Upper lobe of left lung (tissue), 6 donors: Measurements from ENCODE around the gene ZNF556. TPM values are rescaled to one million over a fixed set of nuclear protein-coding genes. Genes with fewer than 3 reads are reported as not detected.

Experiments
- ATAC-seq, 2 donors: fragments of 200-7000 bp; cut with Tn5 transposase; one replicate each; pipeline ENCODE4 v1.9.1; 2022; ENCODE audit warnings: mild to moderate bottlenecking in 2 of 2, moderate library complexity in 2 of 2; ENCODE audit not compliant: low FRiP score in 2 of 2
- DNase-seq, 2 donors: peaks; one replicate each; pipeline ENCODE4 v3.0.0-alpha.2; 2019 to 2020
- H3K27ac ChIP-seq, 4 donors: fragments of 200-600 bp; sonication (generic); one replicate each; pipeline ENCODE4 v1.5.1; 2016 to 2019
- H3K27me3 ChIP-seq, 4 donors: fragments of 200-600 bp; sonication (generic); one replicate each; pipeline ENCODE4 v1.5.1; 2017 to 2019
- H3K36me3 ChIP-seq, 4 donors: fragments of 200-600 bp; sonication (generic); one replicate each; pipeline ENCODE4 v1.5.1; 2016 to 2019
- H3K4me1 ChIP-seq, 4 donors: fragments of 200-600 bp; sonication (generic); one replicate each; pipeline ENCODE4 v1.5.1; 2018 to 2019
- H3K4me3 ChIP-seq, 4 donors: fragments of 200-600 bp; sonication (generic); one replicate each; pipeline ENCODE4 v1.5.1; 2017 to 2019; ENCODE audit warnings: mild to moderate bottlenecking in 2 of 4, moderate library complexity in 1 of 4
- H3K9me3 ChIP-seq, 4 donors: fragments of 200-600 bp; sonication (generic); one replicate each; pipeline ENCODE4 v1.5.1; 2018 to 2019
- EP300 ChIP-seq, 4 donors: sonication (generic); formaldehyde crosslinking; IDR thresholded peaks; one replicate each; pipeline ENCODE4 v1.5.1; 2017; ENCODE audit warnings: antibody characterized with exemption in 4 of 4, control low read depth in 2 of 4
- POLR2A ChIP-seq, 4 donors: fragments of 450-650 bp; IDR thresholded peaks; one replicate each; pipeline ENCODE4 v1.5.1; 2016 to 2017; ENCODE audit warnings: antibody characterized with exemption in 4 of 4, mild to moderate bottlenecking in 2 of 4
- POLR2AphosphoS5 ChIP-seq, 2 donors: sonication (generic); formaldehyde crosslinking; IDR thresholded peaks; one replicate each; pipeline ENCODE4 v1.5.1; 2017; ENCODE audit warnings: antibody characterized with exemption in 2 of 2
- WGBS, 2 donors: methylation state at CpG; one replicate each; pipeline ENCODE4 v1.1.5; 2017 to 2018; 5-methylcytosine and 5-hydroxymethylcytosine counted together
- total RNA-seq, 6 donors: library from RNA; depleted of rRNA in 4 of 6; stranded (reverse); fragments of >200 nt in 4 of 6; gene quantifications; one replicate each; pipeline versions ENCODE4 v1.1.0 to v1.2.1, GENCODE V29; 2016 to 2021
- TF ChIP-seq, protein P1 (sequence below), 6 experiments: fragments of 450-650 bp in 4 of 6; fragments of 200-600 bp in 2 of 6; sonication (generic) in 2 of 6; IDR thresholded peaks; one replicate each; pipeline ENCODE4 v1.5.1; 2016 to 2019; ENCODE audit warnings: antibody characterized with exemption in 6 of 6
- donor health status: DM: no; HTN: no; CAD: no; lungs with moderate emphysema.
- donor health status: DM: no; HTN: yes; CAD: no; lungs with severe emphysema.

The ZNF556 gene
- total RNA-seq, 6 donors from 2014 or later: not detected

DNA sequence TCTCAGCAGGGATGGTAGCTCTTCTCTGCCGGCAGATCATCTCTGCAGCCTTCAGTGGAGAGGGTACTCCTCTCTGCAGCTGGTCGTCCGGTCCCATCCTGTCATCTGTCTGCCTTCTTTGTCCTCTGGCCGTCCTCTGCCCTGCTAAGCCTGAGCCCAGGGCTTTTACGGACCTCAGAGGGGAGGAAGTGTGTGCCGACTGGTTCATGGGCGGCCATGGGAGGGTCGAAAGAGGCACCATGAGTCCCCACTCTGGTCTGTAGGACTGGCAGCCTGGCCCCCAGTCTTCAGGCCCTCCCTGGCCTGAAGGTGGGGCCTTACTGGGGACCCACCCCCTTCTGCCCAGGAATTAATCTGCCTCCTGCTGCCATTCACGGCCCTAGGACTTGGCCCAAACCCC lies 43.5 kb upstream of the ZNF556 start:
- 81 to 96% methylated on average over 7 to 9 of the region's 9 CpGs for WGBS, 2 donors
- TF ChIP-seq, protein P1, sequence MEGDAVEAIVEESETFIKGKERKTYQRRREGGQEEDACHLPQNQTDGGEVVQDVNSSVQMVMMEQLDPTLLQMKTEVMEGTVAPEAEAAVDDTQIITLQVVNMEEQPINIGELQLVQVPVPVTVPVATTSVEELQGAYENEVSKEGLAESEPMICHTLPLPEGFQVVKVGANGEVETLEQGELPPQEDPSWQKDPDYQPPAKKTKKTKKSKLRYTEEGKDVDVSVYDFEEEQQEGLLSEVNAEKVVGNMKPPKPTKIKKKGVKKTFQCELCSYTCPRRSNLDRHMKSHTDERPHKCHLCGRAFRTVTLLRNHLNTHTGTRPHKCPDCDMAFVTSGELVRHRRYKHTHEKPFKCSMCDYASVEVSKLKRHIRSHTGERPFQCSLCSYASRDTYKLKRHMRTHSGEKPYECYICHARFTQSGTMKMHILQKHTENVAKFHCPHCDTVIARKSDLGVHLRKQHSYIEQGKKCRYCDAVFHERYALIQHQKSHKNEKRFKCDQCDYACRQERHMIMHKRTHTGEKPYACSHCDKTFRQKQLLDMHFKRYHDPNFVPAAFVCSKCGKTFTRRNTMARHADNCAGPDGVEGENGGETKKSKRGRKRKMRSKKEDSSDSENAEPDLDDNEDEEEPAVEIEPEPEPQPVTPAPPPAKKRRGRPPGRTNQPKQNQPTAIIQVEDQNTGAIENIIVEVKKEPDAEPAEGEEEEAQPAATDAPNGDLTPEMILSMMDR (IDR thresholded peaks at IDR 0.05): no peak
- TF ChIP-seq POLR2AphosphoS5 (IDR thresholded peaks at IDR 0.05) (no peak), EP300 (IDR thresholded peaks at IDR 0.05) (no peak), POLR2A (IDR thresholded peaks at IDR 0.05) (no peak)

DNA sequence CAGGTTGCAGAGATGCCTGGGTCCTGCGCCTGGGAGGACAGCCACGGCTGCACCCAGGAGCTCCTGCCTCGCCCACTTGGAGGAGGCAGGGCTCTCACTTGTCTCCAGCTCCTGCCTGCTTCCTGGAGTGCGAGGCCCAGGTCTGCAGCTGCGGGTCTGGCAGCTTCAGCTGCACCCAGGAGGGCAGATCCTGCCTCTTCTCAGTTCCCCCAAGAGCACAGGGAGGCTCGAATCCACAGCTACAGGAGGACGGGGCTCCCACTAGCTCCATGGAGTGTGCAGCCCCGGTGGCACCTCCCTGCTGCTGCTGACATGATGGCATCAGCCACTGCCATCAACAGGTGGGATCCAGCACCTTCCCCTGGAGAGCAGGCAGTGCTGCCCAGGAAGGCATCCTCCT lies 43.0 kb upstream of the ZNF556 start:
- 75 to 100% methylated on average over 3 to 6 of the region's 8 CpGs for WGBS, 2 donors
- Histone ChIP-seq H3K27me3 (no peaks in the 10 kb centered on the region), H3K27ac (no peak overlapping the region), H3K36me3 (peaks cover 0 to 31% (median 9%) of the 10 kb centered on the region in 4 donors), H3K9me3 (peaks cover 0 to 4% (median 0%) of the 10 kb centered on the region in 4 donors), H3K4me1 (peaks cover 7 to 20% (median 9%) of the 10 kb centered on the region in 4 donors), H3K4me3 (no peak overlapping the region)
- ATAC-seq: no peak
- no peak for TF ChIP-seq POLR2AphosphoS5 (IDR thresholded peaks at IDR 0.05)
- TF ChIP-seq POLR2A (IDR thresholded peaks at IDR 0.05): no peak
- TF ChIP-seq EP300 (IDR thresholded peaks at IDR 0.05): no peak
- TF ChIP-seq, protein P1 (IDR thresholded peaks at IDR 0.05): no peak
- DNase-seq: peak in 1 of 2 donors; percentile 45

More for the DNA sequence above, 43.5 kb upstream of the ZNF556 start:
- H3K36me3 ChIP-seq: peaks cover 0 to 28% (median 9%) of the 10 kb centered on the region in 4 donors
- peaks cover 7 to 20% (median 10%) of the 10 kb centered on the region in 4 donors for H3K4me1 ChIP-seq
- H3K4me3 ChIP-seq: no peak overlapping the region
- no peaks in the 10 kb centered on the region for H3K9me3 ChIP-seq
- ATAC-seq (no peak), DNase-seq (no peak)
- H3K27ac ChIP-seq: no peak overlapping the region
- H3K27me3 ChIP-seq: no peaks in the 10 kb centered on the region

DNA sequence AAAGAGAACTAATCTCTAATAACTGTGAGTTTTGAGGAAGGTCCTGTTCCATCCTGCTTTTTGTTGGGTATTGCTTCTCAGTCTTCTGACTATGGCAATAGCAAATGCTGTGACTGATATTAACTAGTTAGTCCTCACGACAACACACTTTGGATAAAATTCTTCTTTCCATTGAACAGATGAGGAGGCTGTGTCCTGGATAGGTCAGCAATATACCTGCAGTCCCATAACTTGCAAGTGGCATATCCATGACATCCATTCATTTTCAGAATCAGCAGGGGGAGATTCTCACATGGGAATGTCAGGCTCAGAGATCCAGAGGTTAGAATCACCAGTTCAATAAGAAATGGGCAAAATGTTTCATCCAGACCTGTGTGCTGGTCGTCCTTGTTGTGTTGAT lies 40.1 kb upstream of the ZNF556 start:
- peaks cover 0 to 29% (median 6%) of the 10 kb centered on the region in 4 donors for H3K9me3 ChIP-seq
- DNase-seq: no peak
- no peaks in the 10 kb centered on the region for H3K4me1 ChIP-seq
- TF ChIP-seq POLR2AphosphoS5 (IDR thresholded peaks at IDR 0.05) (no peak), POLR2A (IDR thresholded peaks at IDR 0.05) (no peak), EP300 (IDR thresholded peaks at IDR 0.05) (no peak)
- TF ChIP-seq, protein P1 (IDR thresholded peaks at IDR 0.05): no peak
- H3K36me3 ChIP-seq: peaks cover 0 to 31% (median 11%) of the 10 kb centered on the region in 4 donors
- no peak for ATAC-seq
- H3K27ac ChIP-seq: no peak overlapping the region
- no peaks in the 10 kb centered on the region for H3K27me3 ChIP-seq
- H3K4me3 ChIP-seq: no peak overlapping the region
- 96 to 100% methylated on average over 2 of the region's 2 CpGs for WGBS, 2 donors

GRCh38 chr19:2827840-2828489 lies 39.2 kb upstream of the ZNF556 start:
- H3K9me3 ChIP-seq: peaks cover 3 to 38% (median 15%) of the 10 kb centered on the region in 4 donors
- no peak overlapping the region for H3K27ac ChIP-seq
- ATAC-seq: no peak
- H3K36me3 ChIP-seq: peaks cover 0 to 37% (median 21%) of the 10 kb centered on the region in 4 donors
- no peaks in the 10 kb centered on the region for H3K4me1 ChIP-seq
- H3K27me3 ChIP-seq: no peaks in the 10 kb centered on the region
- no peak overlapping the region for H3K4me3 ChIP-seq
- WGBS, 2 donors: 93 to 97% methylated on average over 12 to 13 of the region's 13 CpGs
- DNase-seq: no peak
- TF ChIP-seq POLR2A (IDR thresholded peaks at IDR 0.05) (no peak), POLR2AphosphoS5 (IDR thresholded peaks at IDR 0.05) (no peak), EP300 (IDR thresholded peaks at IDR 0.05) (no peak)
- TF ChIP-seq, protein P1 (IDR thresholded peaks at IDR 0.05): no peak
